ENCODE data around the gene NF1.
"Not testable (repeated sequence)": the region's sequence is repeated elsewhere in the genome, so short reads cannot be mapped to it uniquely, and the experiment has no call there.

NF1 gene

DNA sequence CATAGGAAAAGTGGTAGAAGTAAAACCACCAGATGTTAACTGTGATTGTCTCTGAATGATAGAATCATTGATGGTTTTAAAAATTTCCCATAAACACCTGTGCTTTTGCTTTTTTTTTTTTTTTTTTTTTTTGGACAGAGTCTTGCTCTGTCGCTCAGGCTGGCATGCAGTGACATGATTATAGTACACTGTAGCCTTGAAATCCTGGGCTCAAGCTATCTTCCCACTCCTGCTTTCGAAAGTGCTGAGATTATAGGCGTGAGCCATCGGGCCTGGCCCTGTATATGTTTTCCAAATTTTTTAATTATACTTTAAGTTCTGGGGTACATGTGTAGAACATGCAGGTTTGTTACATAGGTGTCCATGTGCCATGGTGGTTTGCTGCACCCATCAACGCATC, 80.5 kb downstream of the NF1 start:
- in situ Hi-C loops (cut with HindIII; ENCODE audit: low sequenced_read_pairs), result no loop called here

DNA sequence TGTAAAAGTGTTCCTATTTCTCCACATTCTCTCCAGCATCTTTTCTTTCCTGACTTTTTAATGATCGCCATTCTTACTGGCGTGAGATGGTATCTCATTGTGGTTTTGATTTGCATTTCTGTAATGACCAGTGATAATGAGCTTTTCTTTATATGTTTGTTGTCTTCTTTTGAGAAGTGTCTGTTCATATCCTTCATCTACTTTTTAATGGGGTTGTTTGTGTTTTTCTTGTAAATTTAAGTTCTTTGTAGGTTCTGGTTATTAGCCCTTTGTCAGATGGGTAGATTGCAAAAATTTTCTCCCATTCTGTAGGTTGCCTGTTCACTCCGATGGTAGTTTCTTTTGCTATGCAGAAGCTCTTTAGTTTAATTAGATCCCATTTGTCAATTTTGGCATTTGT, 81.4 kb downstream of the NF1 start:
- in situ Hi-C loops (cut with HindIII; ENCODE audit: low sequenced_read_pairs), result not testable (repeated sequence)

DNA sequence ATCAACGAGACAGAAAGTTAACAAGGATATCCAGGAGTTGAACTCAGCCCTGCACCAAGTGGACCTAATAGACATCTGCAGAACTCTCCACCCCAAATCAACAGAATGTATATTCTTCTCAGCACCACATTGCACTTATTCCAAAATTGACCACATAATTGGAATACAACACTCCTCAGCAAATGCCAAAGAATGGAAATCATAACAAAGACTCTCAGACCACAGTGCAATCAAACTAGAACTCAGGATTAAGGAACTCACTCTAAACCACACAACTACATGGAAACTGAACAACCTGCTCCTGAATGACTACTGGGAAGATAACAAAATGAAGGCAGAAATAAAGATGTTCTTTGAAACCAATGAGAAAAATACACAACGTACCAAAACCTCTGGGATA, 84.2 kb downstream of the NF1 start:
- in situ Hi-C loops (cut with HindIII; ENCODE audit: low sequenced_read_pairs), result not testable (repeated sequence)

DNA sequence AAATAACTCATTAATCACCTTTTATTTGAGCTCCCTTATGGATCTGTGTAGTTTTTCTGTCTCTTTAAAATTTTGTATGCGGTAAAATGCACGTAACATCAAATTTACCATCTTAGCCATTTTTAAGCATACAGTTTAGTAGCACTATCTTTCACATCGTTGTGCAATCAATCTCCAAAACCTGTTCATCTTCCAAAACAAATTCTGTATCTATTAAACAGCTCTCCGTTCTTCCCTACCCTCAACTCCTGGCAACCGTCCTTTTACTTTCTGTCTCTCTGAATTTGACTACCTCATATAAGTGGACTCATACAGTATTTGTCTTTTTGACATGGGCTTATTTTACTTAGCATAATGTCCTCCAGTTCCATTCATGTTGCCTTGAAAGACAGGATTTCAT, 100.5 kb downstream of the NF1 start:
- in situ Hi-C loops (cut with HindIII; ENCODE audit: low sequenced_read_pairs), result no loop called here

DNA sequence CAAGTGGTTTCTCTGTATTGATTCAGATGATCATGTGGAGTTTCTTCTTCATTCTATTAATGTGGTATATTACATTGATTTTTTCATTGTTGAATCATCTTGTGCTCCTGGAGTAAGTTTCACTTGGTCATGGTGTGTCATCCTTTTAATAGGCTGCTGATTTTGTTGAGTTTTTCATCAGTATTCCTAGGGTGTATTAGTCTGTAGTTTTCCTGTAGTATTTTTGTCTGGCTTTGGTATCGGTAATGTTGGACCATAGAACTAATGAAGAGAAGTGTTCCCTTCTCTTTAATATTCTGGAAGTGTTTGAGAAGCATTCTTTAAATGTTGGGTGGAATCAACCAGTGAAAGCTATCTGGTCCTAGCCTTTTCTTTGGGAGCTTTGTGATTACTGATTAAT, 103.2 kb downstream of the NF1 start:
- in situ Hi-C loops (cut with HindIII; ENCODE audit: low sequenced_read_pairs), result no loop called here

DNA sequence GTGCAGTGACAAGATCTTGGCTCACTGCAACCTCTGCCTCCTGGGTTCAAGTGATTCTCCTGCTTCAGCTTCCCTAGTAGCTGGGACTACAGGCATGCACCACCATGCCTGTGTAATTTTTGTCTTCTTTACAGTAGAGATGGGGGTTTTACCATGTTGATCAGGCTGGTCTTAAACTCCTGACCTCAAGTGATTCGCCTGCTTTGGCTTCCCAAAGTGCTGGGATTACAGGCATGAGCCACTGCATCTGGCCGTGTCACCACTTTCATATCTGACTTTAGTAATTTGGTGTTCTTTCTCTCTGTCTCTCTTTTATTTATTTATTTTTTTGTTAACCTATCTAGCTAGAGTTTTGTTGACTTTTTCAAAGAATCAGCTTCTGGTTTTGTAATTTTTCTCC, 103.9 kb downstream of the NF1 start:
- in situ Hi-C loops (cut with HindIII; ENCODE audit: low sequenced_read_pairs), result not testable (repeated sequence)

DNA sequence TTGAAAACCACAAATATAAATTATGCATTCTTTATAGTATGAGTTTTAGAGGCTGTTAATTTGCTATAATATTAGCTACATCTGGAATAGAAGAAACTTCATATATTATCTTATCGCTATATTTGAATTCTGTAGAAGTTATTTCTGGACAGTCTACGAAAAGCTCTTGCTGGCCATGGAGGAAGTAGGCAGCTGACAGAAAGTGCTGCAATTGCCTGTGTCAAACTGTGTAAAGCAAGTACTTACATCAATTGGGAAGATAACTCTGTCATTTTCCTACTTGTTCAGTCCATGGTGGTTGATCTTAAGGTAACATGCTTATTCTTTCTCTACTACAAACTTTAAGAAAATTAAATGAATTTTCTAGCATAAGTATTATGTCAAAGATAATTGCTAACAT, 105.5 kb downstream of the NF1 start:
- in situ Hi-C loops (cut with HindIII; ENCODE audit: low sequenced_read_pairs), result no loop called here

DNA sequence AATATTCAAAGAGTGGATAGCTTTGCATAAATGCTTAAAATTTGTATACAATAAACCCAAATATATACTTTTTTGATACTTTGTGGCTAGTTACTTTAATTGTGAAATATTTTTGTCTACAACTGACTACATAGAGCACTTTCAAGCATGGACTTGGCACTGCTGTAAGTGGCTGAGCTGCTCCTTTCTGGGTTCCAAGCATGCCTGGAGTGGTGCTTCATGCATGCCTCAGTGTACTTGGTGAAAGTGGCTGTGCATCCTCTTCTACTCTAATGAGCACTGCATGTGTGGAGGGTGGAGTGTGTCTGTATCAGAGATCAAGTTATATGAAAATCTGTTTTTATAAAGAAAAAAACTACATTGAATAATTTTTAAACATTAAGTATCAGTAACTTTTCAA, 108.2 kb downstream of the NF1 start:
- in situ Hi-C loops (cut with HindIII; ENCODE audit: low sequenced_read_pairs), result no loop called here

DNA sequence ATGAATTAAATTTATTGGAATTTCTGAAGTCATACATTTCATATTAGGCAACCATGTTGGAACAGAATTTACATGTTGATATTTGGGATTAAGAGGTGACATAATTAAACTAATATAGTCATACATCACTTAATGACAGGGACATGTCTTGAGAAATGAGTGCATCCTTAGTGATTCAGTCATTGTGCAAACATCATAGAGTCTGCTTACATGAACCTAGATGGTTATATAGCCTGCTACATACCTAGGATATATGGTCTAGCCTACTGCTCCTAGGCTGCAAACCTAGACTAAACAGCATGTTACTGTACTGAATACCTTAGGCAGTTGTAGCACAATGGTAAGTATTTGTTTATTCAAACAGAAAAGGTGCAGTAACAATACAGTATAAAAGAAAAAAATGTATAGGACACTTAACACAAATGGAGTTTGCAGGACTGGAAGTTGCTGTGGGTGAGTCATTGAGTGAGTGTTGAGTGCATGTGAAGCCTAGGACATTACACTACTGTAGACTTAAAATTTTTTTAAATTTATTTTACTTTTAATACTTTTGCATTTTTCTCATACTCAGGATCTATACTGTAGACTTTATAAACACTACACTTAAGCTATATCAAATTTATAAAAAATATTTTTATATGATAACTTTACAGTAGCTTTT, 116.7 kb downstream of the NF1 start:
- in situ Hi-C loops (cut with HindIII; ENCODE audit: low sequenced_read_pairs), result no loop called here

DNA sequence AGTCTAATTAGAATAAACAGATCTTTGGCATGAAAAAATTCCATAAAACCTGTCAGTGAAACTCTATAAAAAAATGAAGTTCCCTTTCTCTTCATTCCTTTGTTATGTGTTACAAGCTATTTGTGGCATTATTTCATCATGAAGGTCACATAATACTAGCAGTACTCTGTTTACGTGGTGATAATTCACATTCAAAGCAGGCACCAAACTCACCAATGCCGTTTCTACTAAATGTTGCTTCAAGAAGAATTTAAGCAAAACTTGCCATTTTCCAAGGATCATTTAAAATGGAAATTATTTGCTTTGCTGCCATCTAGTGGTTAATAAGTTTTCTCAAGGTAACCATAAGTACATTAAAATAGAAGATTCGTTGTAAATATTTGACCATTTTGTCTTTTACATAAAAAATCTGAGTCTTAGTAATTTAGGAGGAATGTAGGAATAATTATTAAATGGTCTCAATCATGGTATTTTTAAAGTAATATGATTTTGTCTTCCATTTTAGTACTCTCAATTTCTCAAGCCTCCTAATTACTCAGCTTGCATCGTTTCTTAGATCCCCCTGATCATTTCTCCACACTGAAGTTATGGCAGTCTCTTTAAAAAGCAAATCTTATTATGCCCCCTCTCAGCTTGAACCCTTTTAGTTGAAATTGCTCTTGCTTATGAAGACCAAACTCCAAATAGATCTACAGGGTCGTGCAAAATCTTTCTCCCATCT, 121.4 kb downstream of the NF1 start:
- in situ Hi-C loops (cut with HindIII; ENCODE audit: low sequenced_read_pairs), result no loop called here

DNA sequence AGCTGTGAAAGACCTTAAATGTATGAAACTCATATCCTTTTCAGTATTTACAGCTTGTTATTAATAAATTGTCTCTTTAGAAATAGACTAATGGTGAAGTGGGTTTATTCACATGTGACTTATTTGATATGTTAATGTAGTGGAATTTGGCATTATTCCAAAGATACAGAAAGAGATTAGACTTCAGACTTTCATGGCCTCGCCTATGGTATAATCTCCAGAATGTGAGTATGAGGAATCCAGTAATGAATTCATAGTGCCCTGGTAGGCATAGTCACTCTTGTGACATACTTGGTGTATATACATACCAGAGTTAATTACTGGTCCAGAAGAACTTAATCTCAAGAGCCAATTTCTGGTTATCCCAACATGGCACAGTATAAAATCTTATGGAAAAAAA, 129.6 kb downstream of the NF1 start:
- in situ Hi-C loops (cut with HindIII; ENCODE audit: low sequenced_read_pairs), result no loop called here

DNA sequence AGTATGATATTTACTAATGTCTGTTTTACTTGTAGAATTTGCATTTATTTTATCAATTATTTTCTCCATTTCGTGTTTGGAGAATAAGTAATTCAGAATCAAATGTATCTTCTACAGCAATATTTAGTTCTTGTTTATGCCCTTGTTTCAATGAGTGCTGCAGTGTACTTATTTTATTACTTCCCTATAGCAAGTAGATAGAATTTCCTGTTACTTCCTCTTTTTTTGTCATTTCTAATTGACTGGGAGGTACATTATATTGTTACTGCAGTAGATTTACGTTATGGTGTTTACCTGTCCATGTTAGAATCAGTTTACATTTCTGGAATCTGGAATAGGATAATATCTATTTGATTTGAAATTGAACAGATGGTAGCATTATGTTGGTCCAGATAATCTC, 131.1 kb downstream of the NF1 start:
- in situ Hi-C loops (cut with HindIII; ENCODE audit: low sequenced_read_pairs), result no loop called here

DNA sequence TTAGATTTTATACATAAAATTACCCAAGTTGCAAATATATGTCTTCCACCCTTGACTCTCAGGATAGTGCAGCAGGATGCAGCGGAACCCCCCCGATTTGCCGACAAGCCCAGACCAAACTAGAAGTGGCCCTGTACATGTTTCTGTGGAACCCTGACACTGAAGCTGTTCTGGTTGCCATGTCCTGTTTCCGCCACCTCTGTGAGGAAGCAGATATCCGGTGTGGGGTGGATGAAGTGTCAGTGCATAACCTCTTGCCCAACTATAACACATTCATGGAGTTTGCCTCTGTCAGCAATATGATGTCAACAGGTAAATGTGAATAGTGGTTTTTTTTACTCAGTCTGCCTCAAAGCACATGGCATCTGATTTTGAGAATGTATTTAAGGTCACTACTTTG, 131.6 kb downstream of the NF1 start:
- in situ Hi-C loops (cut with HindIII; ENCODE audit: low sequenced_read_pairs), result no loop called here

DNA sequence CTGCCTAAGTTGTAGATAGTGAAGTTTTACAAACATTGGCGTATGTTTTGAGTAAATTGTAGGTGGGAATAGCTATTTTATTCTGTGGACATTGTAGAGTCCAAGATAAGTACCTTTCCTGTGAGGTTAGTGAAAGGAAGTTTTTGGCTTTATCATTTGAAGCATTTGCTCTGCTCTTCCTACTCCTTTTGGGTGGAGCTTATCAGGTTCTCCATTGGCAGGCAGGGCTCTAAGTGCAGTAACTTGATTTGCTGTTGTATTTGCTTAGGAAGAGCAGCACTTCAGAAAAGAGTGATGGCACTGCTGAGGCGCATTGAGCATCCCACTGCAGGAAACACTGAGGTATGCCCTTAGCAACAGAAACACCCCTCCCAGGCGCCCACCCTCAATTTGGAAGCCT, 132.2 kb downstream of the NF1 start:
- in situ Hi-C loops (cut with HindIII; ENCODE audit: low sequenced_read_pairs), result no loop called here

DNA sequence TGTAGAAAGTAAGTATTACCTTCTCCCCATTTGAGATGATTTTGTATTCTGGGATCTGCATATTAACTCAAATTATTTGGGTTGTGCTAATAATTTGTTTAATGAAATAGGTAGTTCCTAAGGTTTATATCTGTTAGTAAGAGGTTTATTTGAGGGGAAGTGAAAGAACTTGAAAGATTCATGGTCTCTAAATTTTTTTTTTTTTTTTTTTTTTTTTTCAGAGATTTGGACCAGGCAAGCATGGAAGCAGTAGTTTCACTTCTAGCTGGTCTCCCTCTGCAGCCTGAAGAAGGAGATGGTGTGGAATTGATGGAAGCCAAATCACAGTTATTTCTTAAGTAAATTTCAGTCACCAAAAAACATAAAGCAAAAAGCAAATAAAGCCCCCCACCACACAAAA, 137.1 kb downstream of the NF1 start:
- in situ Hi-C loops (cut with HindIII; ENCODE audit: low sequenced_read_pairs), result no loop called here

DNA sequence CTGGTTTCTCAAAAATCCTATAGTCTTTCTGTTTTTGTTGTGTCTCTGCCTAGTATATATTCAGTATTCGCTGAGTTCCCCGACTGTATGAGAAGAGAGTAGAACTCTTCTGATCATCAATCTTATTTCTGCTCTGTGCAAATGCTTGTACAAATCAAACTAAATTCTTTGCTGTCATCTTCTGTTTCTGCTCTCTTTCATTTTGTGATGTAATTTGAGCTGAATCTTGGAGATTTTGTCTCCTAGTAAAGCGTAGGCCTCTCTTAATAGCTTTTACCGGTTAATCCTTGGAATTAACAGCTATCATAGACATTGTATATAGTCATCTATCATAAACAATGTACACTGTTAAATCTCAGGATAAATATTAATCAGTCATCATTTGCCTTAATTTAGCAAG, 140.3 kb downstream of the NF1 start:
- in situ Hi-C loops (cut with HindIII; ENCODE audit: low sequenced_read_pairs), result no loop called here

DNA sequence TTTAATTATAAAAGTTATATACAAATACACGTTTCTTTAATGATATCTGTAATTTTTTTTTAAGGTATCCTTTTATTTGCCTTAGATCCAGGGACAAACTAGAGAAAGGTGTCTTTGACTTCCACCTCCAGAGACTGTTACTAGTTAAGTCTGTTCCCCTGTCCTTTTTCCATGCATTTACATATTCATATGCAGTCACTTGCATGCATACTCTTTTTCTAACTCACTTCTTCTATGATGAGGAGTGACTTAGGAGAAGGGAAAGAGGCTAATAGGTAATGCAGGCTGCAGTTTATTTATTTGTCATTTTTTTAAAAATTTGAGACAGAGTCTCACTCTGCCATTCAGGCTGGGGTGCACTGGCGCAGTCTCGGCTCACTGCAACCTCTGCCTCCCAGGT, 141.4 kb downstream of the NF1 start:
- in situ Hi-C loops (cut with HindIII; ENCODE audit: low sequenced_read_pairs), result no loop called here

DNA sequence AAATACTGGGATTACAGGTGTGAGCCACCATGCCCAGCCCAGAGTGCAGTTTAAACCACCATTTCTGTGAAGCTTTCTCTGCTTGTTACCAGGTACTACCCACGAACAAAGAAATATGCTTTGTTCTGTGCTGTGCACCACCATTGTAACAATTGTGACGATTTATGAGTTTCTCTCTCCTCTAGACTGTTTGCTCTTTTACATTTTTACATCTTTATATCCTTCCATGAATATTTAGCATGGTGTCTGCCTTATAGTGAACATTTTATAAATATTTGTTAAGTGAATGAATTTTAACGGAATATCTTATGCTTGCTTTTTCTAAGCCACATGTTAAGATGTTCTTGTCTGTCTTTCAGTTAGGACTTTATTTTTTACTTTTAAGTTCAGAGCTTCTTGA, 141.9 kb downstream of the NF1 start:
- in situ Hi-C loops (cut with HindIII; ENCODE audit: low sequenced_read_pairs), result no loop called here

DNA sequence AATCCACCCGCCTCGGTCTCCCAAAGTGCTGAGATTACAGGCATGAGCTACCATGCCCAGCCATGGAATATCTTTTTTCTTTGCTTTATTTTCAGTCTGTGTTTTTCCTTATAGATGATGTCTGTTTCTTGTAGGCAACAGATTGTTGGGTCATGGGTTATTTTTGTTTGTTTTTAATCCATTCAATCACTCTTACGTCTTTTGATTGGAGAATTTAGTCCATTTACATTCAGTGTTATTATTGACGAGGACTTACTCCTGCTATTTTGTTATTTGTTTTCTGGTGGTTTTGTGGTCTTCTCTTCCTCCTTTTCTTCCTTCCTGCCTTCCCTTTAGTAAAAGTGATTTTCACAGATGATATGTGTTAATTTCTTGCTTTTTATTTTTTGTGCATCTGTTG, 146.3 kb downstream of the NF1 start:
- in situ Hi-C loops (cut with HindIII; ENCODE audit: low sequenced_read_pairs), result no loop called here

DNA sequence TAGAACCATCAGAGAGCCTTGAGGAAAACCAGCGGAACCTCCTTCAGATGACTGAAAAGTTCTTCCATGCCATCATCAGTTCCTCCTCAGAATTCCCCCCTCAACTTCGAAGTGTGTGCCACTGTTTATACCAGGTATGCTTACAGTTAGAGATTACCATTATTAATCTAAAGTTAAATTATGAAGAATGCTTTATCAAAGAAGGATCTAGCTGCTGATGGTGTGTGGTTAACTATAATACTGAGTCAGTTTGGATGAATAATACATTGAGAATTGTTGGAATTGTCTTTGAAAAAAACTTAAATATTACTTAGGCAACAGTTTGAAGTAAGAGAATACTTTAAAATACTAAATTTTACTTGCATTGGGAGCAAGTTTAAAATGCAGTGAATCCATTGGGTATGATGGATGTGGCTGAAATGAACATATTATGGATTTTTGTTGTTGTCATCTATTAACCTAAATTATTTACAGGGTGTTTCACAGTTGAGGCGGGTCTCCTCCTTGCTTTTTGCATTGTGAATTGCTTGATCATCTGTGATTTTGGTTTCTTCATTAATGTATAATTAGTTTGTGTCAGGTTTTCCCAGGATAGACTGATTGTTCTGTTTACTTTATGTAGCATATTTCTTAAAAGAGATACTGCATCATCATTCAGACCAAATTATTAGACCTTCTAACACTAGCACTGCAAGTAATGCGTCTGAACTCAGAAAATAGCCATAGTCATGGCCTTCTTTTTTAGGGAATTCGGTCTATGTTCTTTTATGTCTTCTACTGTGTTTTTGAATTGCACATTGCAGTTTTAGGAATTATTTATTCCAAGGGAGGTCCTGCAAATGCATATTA, 154.4 kb downstream of the NF1 start:
- in situ Hi-C loops (cut with HindIII; ENCODE audit: low sequenced_read_pairs), result no loop called here

DNA sequence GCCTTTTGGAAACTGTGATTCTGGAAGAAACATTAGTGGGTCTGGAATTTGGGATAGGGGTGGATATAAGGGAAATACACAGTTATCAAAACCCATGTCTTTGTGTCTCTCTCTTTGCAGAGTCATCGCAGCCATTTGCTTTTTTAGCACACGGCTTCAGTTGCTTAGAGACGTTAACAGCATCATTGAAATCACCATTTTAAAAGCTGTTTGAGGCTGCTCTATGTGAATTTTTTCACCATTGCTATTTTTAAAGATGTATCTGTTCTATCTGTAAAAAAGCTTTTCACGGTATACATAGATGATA, 155.0 kb downstream of the NF1 start:
- in situ Hi-C loops (cut with HindIII; ENCODE audit: low sequenced_read_pairs), result no loop called here

DNA sequence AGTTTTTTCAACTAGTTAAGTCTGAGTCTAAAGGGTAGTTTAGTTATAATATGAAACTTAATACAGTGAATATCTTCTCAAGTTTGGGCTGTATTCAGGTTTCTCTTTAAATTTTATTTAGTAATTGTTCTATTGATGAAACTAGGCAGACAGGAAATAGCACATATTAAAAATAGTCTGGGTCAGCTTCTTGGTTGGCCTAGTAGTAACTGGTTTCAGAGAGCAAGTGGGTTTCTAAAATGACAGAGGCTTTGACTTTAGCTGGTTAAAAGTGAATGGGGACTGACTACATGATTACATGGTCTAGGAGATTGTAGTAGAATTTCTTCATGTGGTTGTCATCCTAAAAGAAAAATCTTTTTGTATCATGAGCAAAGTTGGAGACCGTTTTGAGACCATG, 155.5 kb downstream of the NF1 start:
- in situ Hi-C loops (cut with HindIII; ENCODE audit: low sequenced_read_pairs), result no loop called here

All from endothelial cell of hepatic sinusoid (primary cell).